Stimulated activated CD4-positive, alpha-beta T cell treated with anti-CD3 and anti-CD28 coated beads, Interleukin-15, amount 100 ng/mL, for 1 hour (primary cell): ENCODE measurements around the gene EFCAB5.
"Not testable (repeated sequence)": the region's sequence is repeated elsewhere in the genome, so short reads cannot be mapped to it uniquely, and the experiment has no call there.

Experiments
- DNase-seq, 2 donors: peaks; one replicate each; pipeline ENCODE4 v3.0.0-alpha.2; 2020; ENCODE audit warnings: low read depth in 1 of 2, low spot score in 1 of 2

The EFCAB5 gene

DNA sequence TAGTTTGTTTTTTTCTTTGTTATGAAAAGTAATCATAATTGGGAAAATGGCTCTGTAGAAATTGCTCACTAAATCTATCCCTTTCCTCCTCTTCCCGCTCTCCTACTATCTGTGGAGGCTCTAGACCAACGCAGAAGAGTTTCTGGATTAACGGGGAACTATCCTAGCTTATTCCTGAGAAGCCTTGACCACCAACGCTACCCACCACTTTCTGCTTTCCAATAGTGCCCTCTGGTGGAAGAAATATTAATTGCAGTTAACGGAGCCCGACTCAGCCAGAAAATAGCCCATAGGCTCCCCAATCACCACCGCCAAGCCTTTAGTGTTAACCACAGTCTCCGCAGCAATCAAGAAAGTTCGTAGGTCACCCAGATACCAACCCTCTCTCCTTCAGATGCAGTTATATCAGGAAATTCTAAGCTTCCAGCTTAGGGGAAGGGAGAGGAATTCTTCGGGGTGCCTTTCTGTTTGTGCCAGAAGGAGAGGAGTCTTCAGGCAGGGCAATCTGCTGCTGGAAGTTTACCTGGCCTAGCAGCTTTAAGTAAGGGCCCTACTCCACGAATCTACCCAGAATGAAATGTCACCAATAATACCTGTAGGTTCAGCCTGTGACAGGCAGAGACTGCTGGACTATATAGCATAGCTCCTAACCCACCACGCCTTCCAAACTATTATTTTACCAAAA is 152.2 kb downstream of the EFCAB5 start:
- DNase-seq: peak in 1 of 2 donors; percentile 8

DNA sequence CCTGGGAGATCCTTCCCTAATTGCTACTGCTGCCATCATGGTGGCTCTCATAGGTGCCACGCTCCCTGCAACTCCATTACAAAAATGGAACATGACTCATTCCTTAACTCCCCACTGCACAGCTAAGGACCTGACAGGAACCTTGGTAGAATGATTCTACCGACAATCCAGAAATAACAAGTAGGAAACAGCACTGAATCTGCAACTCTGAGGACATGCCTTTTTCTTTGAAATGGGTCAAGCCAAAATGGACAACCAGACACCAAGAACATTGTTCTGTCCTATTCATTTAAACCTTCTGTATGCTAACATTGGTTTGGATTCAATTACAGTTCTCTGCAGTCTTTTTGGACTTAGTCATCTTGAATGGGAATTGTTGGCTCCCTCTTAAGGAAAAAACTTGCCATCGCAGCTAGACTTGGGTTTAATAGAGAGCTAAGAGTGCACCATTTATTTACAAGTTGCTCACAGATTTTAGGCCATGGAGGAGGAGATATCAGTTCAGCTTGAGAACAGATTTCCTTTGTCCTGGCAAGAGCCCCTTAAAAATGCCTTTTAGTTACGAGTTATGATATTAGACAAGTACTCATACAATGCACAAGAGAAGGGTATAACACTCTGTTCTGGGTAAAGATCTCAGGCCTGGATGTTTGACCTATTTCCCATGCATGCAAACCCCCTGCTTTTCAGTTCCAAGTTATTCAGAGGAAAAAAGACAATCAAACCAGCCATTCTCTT is 154.2 kb downstream of the EFCAB5 start:
- DNase-seq: no peak

DNA sequence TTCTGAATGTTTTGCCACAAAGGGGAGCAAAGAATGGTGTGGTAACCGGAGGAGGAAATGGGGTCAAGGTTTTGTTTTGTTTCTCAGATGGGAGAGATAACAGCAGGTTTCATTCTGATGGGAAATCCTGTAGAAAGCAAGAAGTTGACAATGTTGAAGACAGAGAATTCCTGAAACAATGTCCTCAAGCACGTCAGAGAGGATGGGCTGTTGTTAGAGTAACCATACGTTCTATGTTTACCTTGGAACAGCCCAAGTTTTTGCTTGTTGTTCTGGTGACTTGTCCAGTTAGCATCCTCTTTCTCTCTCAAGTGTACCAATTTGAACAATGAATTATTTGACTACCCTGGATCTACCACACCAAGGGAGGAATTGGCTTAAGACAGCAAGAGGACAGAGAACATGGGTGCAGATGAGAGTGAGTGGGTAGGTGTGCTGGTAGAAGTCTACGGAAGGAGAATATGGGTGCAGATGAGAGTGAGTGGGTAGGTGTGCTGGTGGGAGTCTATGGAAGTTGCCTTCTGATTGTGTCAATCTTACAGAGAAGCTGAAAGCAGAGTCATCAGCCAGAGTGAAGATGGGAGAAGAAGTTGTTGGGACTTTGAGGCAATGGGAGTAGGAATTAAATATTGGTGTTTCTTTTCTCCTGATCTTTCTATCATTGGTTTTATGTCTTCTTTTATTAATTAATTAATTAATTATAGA is 160.4 kb downstream of the EFCAB5 start:
- no peak for DNase-seq

DNA sequence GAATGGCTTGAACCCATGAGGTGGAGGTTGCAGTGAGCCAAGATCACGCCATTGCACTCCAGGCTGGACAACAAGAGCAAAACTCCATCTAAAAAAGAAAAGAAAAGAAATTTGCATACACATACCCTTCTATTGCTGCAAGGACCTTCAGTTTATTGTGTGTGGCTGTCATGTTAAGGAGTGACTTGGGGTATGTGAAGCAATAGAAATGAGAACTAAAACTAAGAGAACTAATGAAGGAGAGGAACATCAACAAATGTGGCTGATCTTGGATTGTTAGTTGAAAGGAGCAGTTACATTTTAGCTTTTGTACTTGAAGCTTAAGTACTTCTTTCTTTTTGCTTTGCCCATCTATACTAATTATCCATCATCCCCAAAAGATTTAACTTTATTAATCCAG is 162.5 kb downstream of the EFCAB5 start:
- DNase-seq: no peak

DNA sequence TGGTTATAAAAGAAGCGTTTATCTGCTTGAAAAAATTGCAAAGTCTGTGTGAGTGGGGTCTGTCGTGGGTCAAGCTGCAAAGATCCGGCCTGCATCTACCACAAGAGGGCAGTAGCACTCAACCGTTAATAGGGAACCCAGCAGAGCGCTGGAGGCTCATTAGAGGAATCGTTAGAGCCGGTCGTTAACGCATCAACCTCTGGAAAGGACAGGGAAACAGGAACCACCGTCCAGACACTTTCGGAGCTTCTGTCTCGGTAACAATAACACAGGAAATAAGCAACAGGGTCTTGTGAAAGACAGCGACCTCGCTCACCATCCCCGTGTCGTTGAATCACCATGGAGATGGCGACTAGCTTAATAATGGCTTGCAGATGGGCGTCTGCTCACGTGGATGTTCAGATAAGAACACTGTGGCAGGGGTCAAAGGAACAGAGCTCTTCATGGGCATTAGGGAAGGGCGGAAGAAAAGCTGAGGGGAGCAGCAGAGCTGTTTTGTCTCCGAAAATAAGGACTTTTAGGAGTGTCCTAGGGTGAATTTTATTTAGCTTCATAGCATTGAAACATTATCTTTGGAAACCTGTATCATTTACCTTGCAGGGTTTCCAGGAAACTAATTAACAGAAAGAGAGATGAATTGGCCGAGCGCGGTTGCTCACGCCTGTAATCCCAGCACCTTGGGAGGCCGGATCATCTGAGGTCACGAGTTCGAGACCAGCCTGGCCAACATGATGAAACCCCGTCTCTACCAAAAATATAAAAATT is 163.3 kb downstream of the EFCAB5 start:
- DNase-seq: peak; percentile 39 to 42

DNA sequence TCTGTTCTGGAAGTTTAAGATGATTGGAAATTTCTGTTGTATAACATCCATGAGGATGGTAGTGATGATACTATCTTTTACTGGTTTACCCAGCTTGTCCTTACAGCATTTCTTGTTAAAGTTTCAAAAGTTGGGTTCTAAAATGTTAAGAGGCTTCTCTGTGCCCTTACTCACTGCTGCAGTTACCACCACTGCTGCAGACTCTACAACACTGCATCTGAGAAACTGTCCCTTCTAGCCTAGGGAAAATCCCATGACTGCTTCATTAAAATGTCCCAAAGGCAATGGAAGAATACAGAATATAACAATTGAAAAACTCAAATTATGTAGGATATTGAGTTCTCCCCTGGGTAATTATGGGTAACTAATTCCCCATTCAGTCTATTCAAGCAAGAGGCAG is 171.4 kb downstream of the EFCAB5 start:
- no peak for DNase-seq

DNA sequence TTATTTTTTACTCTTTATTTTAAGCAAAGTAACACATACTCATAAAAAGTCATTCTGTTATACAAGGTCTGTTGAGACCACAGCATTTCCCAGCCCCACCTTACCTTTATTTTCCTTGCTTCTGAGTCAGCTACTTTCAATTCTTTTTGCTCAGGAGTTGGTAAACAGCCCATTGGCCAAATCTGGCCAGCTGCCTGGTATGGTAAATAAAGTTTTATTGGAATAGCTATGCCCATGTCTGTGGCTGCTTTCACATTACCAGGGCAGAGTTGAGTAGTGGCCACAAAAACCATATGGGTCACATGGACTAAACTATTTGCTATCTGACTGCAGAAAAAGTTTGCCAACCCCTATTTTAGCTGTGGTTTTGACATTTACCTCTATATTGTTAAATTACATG is 171.8 kb downstream of the EFCAB5 start:
- no peak for DNase-seq

DNA sequence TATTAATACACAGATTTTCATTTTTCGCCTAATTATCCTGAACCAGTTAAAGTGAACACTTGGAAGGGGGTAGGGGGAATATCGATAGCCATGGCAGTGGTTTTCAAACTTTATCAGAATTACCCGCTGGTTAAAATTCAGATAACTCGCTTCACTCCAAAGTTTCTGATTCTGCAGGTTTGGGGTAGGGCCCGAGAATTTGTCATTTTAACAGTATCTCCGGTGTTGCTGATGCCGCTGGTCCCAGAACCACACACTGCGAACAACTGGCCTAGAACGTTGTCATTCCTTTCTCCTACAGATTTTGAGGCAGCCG is 174.9 kb downstream of the EFCAB5 start:
- DNase-seq: no peak

DNA sequence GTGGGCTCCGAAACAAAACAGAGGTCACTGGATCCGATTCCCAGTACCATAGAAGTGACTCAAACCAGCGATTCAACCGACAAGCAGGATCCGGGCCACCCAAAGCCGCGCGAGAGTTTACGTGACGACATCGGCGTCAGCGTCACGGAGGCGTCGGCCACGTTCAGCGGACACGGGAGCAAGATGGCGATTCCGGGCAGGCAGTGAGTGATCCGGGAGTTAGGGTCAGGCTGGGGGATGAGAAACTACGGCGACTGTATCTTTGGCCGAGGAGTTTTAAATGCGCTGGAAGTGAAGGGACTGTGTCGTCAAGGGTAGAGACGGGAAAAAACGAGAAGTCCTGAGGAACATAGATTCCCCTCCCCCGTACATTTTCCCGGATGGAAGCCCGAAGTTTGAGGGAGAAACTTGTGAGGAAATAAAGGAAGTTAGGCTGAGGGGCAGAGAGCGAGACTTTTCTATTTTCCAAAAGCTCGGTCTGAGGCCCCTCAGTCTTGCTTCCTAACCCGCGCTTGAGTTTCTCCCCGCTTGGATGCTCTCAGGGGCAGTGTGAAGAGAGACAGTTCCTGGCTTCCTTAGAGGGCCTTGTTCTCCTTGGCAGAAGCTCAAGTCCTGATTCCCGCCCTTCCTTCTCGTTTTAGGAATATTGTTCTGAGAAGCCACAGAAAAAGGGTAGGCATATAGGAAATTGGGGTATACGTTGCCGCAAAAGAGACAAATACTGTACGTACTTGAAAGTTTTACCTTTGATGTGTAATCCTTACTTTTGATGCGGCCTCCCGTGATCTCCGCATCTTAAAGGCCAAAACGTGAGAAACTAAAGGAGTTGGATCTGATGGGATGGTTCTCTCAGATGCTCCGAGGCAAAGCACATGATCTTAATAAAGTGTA is 175.5 kb downstream of the EFCAB5 start, which contains the start of gene NSRP1:
Gene NSRP1, plus strand, starts transcription at position 156 of the 891 bp plus-strand sequence. Its CDS starts 28 bp downstream, at position 184.
- peak; percentile 80 to 88 for DNase-seq

DNA sequence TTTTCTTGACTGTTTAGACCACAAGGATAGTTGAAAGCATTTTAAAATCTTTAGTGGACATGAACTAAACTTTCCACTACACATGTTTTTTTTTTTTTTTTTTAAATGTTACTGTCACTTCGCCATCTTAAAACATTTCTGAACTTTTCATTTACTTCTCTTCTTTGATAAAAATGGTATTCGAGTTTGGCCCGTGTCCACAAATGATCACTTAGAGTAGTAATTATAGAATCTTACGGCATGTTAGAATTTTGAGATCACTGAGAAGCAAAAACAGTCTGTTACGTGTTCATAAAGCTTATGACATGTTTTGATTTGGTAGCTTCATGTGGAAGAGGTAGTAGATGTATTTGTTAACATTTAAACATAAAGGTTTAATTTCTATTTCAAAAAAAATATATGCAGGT is 176.2 kb downstream of the EFCAB5 start:
- no peak for DNase-seq

DNA sequence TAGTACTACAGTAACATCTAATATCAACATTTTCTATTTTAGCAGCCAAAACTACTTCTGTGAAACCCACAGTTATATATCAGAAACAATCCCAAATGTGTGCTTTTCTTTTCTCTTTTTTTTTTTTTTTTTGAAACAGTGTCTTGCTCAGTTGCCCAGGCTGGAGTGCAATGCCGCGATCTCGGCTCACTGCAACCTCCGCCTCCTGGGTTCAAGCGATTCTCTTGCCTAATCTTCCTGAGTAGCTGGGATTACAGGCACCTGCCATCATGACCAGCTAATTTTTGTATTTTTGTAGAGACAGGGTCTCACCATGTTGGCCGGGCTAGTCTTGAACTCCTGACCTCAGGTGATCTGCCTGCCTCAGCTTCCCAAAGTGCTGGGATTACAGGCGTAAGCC is 177.2 kb downstream of the EFCAB5 start:
- DNase-seq: not testable (repeated sequence)

DNA sequence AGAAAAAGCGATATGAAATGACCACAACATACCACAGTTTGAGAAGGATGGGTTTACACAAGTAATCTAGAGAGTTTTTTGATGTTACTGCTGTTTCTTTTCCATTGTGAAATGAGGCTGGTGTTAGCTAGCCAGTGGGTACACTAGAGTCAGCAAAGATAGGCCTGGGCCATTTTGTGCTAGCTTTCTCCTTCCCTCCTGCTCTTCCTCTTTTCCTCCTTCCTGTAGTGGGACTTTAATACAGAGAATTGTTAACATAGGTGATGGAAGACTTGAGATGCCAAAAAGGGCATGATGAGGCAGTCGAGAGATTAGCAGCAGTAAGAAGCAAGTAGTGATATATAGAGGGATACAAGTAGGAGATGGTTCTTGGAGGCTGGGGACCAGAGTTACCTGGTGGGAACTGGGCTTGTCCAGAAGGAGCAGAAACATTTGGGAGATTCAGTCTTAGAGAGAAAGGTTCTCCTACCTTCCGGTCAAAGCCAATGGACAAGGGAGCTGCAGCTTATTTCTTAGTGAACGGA is 182.9 kb downstream of the EFCAB5 start:
- DNase-seq: no peak

DNA sequence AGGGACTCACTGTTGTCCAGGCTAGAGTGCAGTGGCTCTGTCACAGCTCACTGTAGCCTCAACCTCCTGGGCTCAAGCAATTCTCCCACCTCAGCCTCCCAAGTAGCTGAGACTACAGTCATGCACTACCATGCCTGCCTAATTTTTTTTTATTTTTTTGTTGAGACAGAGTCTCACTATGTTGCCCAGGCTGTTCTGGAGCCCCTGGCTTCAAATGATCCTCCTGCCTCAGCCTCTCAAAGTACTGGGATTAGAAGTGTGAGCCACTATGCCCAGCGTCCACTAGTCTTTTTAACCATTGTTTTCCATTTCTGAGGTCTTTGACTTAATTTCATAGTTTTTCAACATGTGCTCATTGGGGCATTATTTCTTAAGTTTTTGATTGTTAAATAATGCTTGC is 188.7 kb downstream of the EFCAB5 start:
- no peak for DNase-seq

DNA sequence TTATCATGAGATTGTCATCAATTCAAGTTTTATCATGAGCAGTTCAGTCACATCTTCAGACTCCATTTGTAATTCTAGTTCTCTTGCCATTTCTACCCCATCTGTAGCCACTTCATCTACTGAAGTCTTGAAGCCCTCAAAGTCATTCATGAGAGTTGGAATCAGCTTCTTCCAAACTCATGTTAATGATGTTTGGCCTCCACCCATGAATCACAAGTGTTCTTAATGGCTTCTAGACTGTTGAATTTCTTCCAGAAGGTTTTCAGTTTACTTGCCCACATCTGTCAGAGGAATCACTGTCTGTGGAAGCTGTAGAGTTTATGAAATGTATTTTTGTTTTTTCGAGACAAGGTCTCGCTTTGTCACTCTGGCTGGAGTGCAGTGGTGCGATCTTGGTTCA is 191.2 kb downstream of the EFCAB5 start:
- no peak for DNase-seq

DNA sequence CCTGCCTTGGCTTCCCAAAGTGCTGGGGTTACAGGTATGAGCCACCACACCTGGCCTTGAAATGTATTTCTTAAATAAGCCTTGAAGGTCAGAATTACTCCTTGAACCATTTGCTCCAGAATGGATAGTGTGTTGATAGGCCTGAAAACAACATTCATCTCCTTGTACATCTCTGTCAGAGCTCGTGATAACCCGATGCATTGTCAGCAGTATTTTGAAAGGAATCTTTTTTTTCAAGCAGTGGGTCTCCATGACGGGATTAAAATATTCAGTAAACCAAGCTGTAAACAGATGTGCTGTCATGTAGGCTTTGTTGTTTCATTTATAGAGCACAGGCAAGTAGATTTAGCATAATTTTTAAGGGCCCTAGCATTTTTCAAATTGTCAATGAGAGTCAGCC is 191.8 kb downstream of the EFCAB5 start:
- no peak for DNase-seq

DNA sequence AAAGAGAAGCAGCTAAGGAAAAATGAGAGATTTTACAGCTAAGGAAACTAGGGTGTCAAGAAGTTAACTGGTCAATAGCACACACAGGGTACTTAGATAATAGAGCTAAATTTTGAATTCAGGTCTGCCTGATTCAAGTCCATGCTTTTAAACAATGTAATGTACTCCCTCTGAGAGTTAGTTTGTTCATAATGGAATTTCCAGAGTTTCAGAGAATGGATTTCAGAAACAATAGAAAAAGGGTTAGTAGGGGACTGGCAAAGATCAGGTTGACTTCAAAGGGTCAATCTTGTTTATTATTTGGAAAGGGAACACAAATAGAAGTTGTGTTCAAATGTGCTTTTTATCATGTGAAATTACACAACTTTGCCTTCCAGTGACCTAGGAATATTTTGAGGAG is 193.1 kb downstream of the EFCAB5 start:
- DNase-seq: no peak

DNA sequence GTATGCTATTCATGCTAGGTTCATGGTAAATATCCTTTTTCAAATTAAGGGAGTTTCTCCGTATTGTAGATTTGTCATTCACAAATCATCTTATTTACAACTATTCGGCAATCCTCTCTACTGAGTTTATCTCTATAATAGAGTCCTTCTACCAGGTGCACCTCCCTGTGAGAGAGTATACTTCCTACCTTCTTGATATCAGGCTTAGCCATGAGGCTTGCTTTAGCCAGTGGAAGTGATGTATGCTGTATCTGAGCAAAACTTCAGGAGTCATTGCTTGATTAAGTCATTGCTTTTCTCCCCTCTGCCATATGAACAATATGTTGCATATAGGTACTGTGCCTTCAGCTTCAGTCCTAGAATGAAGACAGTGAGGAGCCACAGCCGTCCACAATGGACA is 195.7 kb downstream of the EFCAB5 start:
- no peak for DNase-seq

DNA sequence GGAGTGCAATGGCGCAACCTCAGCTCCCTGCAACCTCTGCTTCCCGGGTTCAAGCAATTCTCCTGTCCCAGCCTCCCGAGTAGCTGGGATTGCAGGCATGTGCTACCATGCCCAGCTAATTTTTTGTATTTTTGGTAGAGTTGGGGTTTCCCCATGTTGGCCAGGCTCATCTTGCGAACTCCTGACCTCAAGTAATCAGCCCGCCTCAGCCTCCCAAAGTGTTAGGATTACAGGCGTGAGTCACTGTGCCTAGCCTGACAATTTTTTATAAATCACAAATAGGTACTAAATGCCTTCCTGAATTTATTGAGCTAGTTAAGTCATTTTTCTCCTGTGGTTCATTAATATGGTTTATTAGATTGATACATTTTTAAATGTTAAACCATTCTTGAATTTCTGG is 206.4 kb downstream of the EFCAB5 start:
- not testable (repeated sequence) for DNase-seq

DNA sequence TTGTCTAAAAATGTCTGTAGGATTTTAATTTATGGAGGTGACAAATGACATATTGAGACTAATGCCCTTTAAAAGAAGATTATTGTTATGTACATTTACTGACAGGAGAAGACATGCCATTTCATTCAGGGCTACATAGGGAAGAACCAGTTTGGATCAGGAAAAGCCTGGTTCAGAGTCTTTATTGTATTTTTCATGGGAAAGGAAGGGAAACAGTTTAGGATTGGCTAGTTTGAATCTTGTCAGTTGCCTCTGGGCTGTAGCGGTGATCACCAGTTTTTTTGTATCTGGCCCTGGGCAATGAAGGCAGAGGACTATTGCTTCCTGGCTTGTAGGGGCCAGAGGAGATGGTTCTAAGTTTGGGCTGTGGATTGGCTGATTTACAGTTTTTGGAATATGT is 206.9 kb downstream of the EFCAB5 start:
- DNase-seq: no peak

DNA sequence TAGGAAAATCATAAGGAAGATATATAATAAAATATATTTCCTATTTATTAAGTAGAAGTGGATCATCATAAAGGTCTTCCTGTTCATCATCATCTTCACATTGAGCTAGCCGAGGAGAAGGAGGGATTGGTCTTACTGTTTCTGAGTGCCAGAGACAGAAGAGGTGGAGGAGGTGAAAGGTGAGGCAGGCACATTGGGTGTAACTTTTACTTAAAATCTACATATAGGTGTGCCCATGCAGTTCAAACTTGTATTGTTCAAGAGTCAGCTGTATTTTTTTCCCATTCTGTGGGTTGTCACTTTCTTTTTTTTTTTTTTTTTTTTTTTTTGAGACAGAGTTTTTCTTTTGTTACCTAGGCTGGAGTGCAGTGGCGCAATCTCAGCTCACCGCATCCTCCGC is 210.0 kb downstream of the EFCAB5 start:
- DNase-seq: no peak
